GM12892 (cell line): ENCODE results near the gene BLOC1S5.

Source experiments
- POLR2A ChIP-seq: IDR thresholded peaks from 2 replicates; pipeline ENCODE4 v1.6.1; 2011; ENCODE audit warnings: low read depth, low read length, control low read depth
- POLR2AphosphoS5 ChIP-seq: IDR thresholded peaks from 2 replicates; pipeline ENCODE4 v1.6.1; 2011; ENCODE audit warnings: low read depth, low read length, control low read depth
- TAF1 ChIP-seq: IDR thresholded peaks from 2 replicates; pipeline ENCODE4 v1.6.1; 2011; ENCODE audit warnings: low read depth, mild to moderate bottlenecking, control low read depth, low read length, borderline replicate concordance

DNA sequence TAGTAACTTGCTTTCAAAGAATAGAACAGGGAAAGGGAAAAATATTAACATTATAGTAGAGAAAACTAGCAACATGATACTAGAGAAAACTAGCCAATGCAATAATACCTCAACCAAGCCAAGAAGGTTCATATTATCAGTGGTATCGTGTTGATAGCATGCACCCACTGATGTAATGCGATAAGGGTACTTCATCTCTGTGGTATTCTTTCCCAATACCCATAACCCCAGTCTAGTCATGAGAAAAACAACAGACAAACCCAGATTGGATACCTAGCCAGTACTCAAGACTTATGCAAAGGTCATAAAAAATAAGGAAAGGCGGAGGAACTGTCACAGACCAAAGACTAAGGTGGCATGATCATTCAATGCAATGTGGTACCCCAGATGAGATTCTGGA is 21.0 kb downstream of the BLOC1S5 start:
- TF ChIP-seq POLR2A (no peak), POLR2AphosphoS5 (no peak), TAF1 (no peak)
